VCaP (cell line): ENCODE measurements around the gene SIDT1.

Experiments used
- H3K27ac ChIP-seq: fragments of 450-650 bp; 2 replicates; pipeline ENCODE4 v1.5.1; 2017
- CTCF ChIP-seq: fragments of 450-650 bp; conservative IDR thresholded peaks from 2 replicates; pipeline ENCODE4 v1.5.1; 2017; ENCODE audit warnings: mild to moderate bottlenecking, moderate library complexity

The SIDT1 gene

GRCh38 chr3:113648524-113648923, 116.2 kb downstream of the SIDT1 start:
- H3K27ac ChIP-seq, result no peak overlapping the region
- TF ChIP-seq CTCF, result no peak

DNA sequence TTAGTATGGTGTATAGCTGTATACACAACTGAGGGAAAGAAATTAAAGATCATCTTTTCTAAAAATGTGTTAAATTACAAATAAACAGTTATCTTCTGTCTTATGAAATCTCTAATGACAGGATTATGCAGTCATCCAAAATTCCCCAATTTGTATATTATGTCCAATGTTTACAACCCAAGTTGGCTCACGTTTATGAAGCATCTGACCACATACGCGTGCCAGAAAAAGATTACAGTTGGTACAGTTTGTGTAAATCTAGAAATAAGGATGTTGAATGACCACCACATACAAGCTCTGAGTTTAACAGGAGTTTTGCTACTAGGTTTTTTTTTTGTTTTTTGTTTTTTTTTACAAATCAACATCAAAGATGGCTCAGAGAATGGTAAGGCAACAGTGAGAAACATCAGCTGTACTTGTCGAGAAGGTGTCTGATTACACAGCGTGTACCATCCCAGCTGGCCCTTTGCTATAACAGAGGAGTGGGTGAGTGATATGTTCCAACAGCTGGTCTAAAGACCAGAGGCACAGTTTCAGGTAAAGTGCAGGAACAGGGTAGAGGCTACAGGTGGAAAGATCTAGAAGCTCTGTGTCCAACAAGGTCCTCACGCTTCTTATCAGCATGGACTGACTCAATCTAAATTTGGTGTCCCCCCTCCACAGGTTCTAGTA, 117.0 kb downstream of the SIDT1 start:
- TF ChIP-seq CTCF, result no peak
- H3K27ac ChIP-seq, result no peak overlapping the region

GRCh38 chr3:113654310-113654709, 122.0 kb downstream of the SIDT1 start:
- H3K27ac ChIP-seq, result no peak overlapping the region
- TF ChIP-seq CTCF, result no peak

- TF ChIP-seq CTCF, result no peak
- no peak overlapping the region for H3K27ac ChIP-seq
Observed at GRCh38 chr3:113654851-113655250, 122.5 kb downstream of the SIDT1 start.

DNA sequence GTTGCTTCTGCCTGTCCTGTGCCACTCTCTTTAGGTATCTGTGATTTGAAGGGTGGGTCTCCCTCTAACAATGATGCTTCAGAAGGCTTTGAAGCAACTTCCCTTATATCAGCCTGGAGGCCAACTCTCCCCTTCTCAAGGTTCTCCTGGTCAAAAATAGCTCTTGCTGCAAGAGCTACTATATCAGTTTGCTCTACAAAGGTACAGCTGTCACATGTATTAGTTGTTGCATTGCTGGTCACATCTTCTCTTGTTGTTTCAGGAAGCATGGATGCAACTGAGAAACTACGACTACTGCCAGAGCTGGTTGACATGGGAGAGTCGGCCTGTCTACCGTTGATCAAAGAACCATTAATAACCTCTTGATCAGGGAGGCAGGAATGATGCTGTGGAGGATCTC, 125.8 kb downstream of the SIDT1 start:
- H3K27ac ChIP-seq, result no peak overlapping the region
- no peak for TF ChIP-seq CTCF

DNA sequence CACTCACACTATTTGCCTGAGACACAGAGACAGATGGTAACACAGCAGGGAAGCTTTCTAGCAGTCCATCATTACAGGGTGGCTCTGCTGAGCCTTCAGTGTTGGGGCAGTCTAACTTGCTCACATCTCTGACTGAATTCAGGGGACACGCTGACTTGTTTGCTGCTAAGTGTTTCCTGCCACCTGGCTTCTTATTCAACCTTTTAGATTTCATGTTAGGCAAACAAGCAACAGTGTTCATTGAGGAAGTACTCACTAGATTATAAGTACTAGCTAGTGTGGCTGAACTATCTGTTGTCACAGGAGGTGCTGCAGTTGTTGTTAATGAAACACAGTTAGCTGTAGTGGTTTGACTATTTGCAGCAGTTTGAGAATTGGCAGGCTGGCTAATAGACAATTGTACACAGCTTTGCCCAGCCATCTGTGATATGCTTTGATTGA, 126.8 kb downstream of the SIDT1 start:
- H3K27ac ChIP-seq, result no peak overlapping the region
- no peak for TF ChIP-seq CTCF

DNA sequence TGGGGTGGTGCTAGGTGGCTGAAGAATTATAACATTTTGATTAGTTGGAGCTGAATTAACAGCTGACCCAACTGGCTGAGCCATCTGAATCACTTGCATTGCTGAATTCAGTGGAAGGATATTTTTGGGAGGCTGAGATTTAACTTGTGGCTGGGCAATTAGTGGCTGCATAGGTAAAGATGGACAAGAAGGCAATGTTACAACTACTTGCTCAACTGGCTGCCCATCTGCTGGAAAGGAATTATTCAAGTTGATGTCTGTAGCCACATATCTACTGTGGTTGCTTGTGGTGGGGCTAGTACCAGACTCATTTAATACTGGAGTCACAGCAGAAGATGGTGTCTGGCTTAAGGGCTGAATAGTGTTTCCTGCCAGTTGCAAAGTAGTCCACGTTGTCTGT, 127.6 kb downstream of the SIDT1 start:
- no peak for TF ChIP-seq CTCF
- H3K27ac ChIP-seq, result no peak overlapping the region
